ENCODE data around the gene MRPL23.

DNA sequence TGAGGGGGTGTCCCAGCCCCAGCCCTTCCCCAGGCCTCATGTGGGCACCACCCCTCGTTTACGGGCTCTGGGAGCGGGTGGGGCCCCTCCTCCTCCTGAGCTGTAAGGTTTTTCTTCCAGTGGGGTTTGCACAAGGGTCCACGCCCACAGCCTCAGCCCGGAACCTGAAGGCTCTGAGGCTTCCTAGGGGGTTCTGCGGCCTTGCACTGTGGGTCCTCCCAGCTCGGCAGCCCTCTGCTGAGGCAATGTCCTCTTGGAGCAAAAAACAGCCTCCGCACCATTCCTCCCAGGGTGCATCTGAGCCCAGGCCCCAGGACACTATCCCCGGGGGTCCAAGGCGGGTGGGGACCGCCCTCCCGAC lies 36.4 kb downstream of the MRPL23 start:
- TF ChIP-seq, protein P1, sequence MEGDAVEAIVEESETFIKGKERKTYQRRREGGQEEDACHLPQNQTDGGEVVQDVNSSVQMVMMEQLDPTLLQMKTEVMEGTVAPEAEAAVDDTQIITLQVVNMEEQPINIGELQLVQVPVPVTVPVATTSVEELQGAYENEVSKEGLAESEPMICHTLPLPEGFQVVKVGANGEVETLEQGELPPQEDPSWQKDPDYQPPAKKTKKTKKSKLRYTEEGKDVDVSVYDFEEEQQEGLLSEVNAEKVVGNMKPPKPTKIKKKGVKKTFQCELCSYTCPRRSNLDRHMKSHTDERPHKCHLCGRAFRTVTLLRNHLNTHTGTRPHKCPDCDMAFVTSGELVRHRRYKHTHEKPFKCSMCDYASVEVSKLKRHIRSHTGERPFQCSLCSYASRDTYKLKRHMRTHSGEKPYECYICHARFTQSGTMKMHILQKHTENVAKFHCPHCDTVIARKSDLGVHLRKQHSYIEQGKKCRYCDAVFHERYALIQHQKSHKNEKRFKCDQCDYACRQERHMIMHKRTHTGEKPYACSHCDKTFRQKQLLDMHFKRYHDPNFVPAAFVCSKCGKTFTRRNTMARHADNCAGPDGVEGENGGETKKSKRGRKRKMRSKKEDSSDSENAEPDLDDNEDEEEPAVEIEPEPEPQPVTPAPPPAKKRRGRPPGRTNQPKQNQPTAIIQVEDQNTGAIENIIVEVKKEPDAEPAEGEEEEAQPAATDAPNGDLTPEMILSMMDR (IDR thresholded peaks at IDR 0.05), result no peak
- no peak for TF ChIP-seq POLR2A (IDR thresholded peaks at IDR 0.05)
